Left hindlimb (tissue), 1 donor: ENCODE data around the gene CYP19A1.
A peak's percentile ranks its signal among the peaks of the same experiment; 100 is the strongest.

ENCODE experiments used
- DNase-seq: peaks from one replicate; pipeline ENCODE4 v3.0.0-alpha.2; 2018

Gene CYP19A1

GRCh38 chr15:51172193-51172592 lies 166.2 kb downstream of the CYP19A1 start:
- peak; percentile 40 for DNase-seq

- no peak for DNase-seq
Observed at GRCh38 chr15:51171634-51171932, 166.8 kb downstream of the CYP19A1 start.

GRCh38 chr15:51170882-51171633 lies 167.3 kb downstream of the CYP19A1 start:
- peak; percentile 23 for DNase-seq

GRCh38 chr15:51168700-51169099 lies 169.7 kb downstream of the CYP19A1 start:
- no peak for DNase-seq

- no peak for DNase-seq
Observed at GRCh38 chr15:51163843-51164242, 174.6 kb downstream of the CYP19A1 start.

GRCh38 chr15:51162865-51163762 lies 175.3 kb downstream of the CYP19A1 start:
- peak; percentile 61 for DNase-seq

GRCh38 chr15:51161491-51162220 lies 176.7 kb downstream of the CYP19A1 start:
- no peak for DNase-seq

- no peak for DNase-seq
Observed at GRCh38 chr15:51160484-51160883, 177.9 kb downstream of the CYP19A1 start.
